ENCODE results near the gene AAMDC.
A peak's percentile ranks its signal among the peaks of the same experiment; 100 is the strongest.
"Not testable (repeated sequence)": the region's sequence is repeated elsewhere in the genome, so short reads cannot be mapped to it uniquely, and the experiment has no call there.

The AAMDC gene

DNA sequence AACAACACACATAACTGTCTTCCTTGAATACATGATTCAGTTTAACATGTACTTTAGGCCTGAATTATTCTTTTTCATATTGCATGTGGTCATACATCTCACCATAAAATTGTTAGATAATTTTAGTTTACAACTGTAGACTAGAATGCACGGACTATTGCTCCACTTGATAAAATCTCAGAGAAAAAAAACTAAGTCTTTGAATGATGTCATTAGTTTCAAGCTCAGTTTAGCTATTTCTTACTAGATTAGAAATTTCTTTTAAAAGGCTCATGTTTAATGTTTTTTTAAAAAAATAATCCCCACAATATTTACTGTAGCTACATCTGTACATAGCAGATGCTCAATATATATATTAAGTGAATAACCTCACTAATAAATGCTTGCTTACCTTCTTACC, 5.5 kb upstream of the AAMDC start:
- Histone ChIP-seq H3K9me3 (ENCODE audit: severe bottlenecking) (no peaks in the 10 kb centered on the region), H3K27ac (ENCODE audit: poor library complexity, severe bottlenecking) (no peak overlapping the region), H3K4me1 (ENCODE audit: insufficient read depth, poor library complexity, severe bottlenecking) (peaks cover 4% of the 10 kb centered on the region), H3K36me3 (ENCODE audit: low read depth) (peaks cover 26% of the 10 kb centered on the region), H3K27me3 (ENCODE audit: insufficient read depth, poor library complexity, severe bottlenecking) (no peaks in the 10 kb centered on the region), H3K4me3 (ENCODE audit: severe bottlenecking) (no peak overlapping the region)
- DNase-seq (ENCODE audit: low spot score): no peak
- no peak for ATAC-seq (ENCODE audit: low read depth)
- TF ChIP-seq, protein P1, sequence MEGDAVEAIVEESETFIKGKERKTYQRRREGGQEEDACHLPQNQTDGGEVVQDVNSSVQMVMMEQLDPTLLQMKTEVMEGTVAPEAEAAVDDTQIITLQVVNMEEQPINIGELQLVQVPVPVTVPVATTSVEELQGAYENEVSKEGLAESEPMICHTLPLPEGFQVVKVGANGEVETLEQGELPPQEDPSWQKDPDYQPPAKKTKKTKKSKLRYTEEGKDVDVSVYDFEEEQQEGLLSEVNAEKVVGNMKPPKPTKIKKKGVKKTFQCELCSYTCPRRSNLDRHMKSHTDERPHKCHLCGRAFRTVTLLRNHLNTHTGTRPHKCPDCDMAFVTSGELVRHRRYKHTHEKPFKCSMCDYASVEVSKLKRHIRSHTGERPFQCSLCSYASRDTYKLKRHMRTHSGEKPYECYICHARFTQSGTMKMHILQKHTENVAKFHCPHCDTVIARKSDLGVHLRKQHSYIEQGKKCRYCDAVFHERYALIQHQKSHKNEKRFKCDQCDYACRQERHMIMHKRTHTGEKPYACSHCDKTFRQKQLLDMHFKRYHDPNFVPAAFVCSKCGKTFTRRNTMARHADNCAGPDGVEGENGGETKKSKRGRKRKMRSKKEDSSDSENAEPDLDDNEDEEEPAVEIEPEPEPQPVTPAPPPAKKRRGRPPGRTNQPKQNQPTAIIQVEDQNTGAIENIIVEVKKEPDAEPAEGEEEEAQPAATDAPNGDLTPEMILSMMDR (IDR thresholded peaks at IDR 0.05; ENCODE audit: poor library complexity, severe bottlenecking): no peak

DNA sequence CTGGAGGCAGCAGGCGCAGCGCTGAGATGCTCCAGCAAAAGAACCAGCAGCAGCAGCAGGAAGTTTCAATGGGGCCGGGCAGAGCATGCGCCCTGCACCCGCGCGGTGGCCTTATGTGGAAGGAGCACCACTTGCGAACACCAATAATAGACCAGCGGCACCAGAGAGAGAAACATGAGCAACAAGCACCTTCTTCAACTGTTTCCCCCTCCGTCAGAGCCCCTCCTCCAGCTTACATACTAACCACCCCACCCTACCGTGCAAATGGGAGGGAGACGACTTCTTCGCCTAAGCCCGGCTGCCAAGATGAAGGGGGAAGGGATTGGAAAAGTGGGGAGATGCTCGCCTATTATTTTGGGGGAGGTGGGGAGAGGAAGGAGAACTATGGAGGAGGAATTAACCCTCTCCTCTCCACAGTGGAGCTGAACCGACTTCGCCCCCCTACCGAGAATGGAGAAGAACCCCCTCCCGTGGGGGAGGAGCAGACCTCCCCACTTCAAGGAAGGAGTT, 1.5 kb upstream of the AAMDC start:
- TF ChIP-seq, protein P1 (IDR thresholded peaks at IDR 0.05; ENCODE audit: poor library complexity, severe bottlenecking): no peak
- Histone ChIP-seq H3K27me3 (ENCODE audit: insufficient read depth, poor library complexity, severe bottlenecking) (no peaks in the 10 kb centered on the region), H3K27ac (ENCODE audit: poor library complexity, severe bottlenecking) (peak overlapping the region; percentile 84), H3K4me3 (ENCODE audit: severe bottlenecking) (peak overlapping the region; percentile 94), H3K36me3 (ENCODE audit: low read depth) (peaks cover 11% of the 10 kb centered on the region; the same call in 1 of the 2 replicates), H3K9me3 (ENCODE audit: severe bottlenecking) (no peaks in the 10 kb centered on the region), H3K4me1 (ENCODE audit: insufficient read depth, poor library complexity, severe bottlenecking) (peaks cover 4% of the 10 kb centered on the region)
- DNase-seq (ENCODE audit: low spot score): peak; percentile 79
- peak; percentile 67 for ATAC-seq (ENCODE audit: low read depth)

- Histone ChIP-seq H3K4me1 (ENCODE audit: insufficient read depth, poor library complexity, severe bottlenecking) (peaks cover 4% of the 10 kb centered on the region), H3K27me3 (ENCODE audit: insufficient read depth, poor library complexity, severe bottlenecking) (no peaks in the 10 kb centered on the region), H3K4me3 (ENCODE audit: severe bottlenecking) (peak overlapping the region; percentile 94), H3K36me3 (ENCODE audit: low read depth) (peaks cover 7% of the 10 kb centered on the region; the same call in 1 of the 2 replicates), H3K27ac (ENCODE audit: poor library complexity, severe bottlenecking) (peak overlapping the region; percentile 84), H3K9me3 (ENCODE audit: severe bottlenecking) (no peaks in the 10 kb centered on the region)
- TF ChIP-seq, protein P1 (IDR thresholded peaks at IDR 0.05; ENCODE audit: poor library complexity, severe bottlenecking): no peak
- DNase-seq (ENCODE audit: low spot score) (peak; percentile 71), ATAC-seq (ENCODE audit: low read depth) (peak; percentile 30)
These were observed 901 bp upstream of the AAMDC start for GRCh38 chr11:77819921-77820564.

GRCh38 chr11:77821349-77821851, 456 bp downstream of the AAMDC start:
- H3K4me1 ChIP-seq (ENCODE audit: insufficient read depth, poor library complexity, severe bottlenecking): peaks cover 4% of the 10 kb centered on the region
- peak overlapping the region; percentile 30 for H3K27ac ChIP-seq (ENCODE audit: poor library complexity, severe bottlenecking)
- DNase-seq (ENCODE audit: low spot score) (no peak), ATAC-seq (ENCODE audit: low read depth) (peak; percentile 15)
- no peaks in the 10 kb centered on the region for H3K9me3 ChIP-seq (ENCODE audit: severe bottlenecking)
- H3K36me3 ChIP-seq (ENCODE audit: low read depth): peaks cover 3% of the 10 kb centered on the region; the same call in 1 of the 2 replicates
- TF ChIP-seq, protein P1 (IDR thresholded peaks at IDR 0.05; ENCODE audit: poor library complexity, severe bottlenecking): no peak
- H3K4me3 ChIP-seq (ENCODE audit: severe bottlenecking): peak overlapping the region; percentile 94
- H3K27me3 ChIP-seq (ENCODE audit: insufficient read depth, poor library complexity, severe bottlenecking): no peaks in the 10 kb centered on the region

DNA sequence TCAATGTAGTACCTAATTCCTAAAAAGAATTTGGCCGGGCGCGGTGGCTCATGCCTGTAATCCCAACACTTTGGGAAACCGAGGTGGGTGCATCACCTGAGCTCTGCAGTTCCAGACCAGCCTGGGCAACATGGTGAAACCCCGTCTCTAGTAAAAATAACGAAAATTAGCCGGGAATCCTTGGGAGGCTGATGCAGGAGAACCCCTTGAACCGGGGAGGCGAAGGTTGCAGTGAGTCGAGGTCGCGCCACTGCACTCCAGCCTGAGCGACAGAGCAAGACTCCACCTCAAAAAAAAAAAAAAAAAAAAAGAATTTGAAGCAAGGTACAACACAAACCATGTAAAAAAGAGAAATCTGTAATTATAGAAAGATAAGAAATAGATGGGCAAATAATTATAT, 1.2 kb downstream of the AAMDC start:
- not testable (repeated sequence) for ATAC-seq (ENCODE audit: low read depth); H3K36me3 ChIP-seq (ENCODE audit: low read depth); H3K4me1 ChIP-seq (ENCODE audit: insufficient read depth, poor library complexity, severe bottlenecking); H3K27ac ChIP-seq (ENCODE audit: poor library complexity, severe bottlenecking); H3K9me3 ChIP-seq (ENCODE audit: severe bottlenecking); DNase-seq (ENCODE audit: low spot score); H3K27me3 ChIP-seq (ENCODE audit: insufficient read depth, poor library complexity, severe bottlenecking)
- peak overlapping the region; percentile 94 for H3K4me3 ChIP-seq (ENCODE audit: severe bottlenecking)

All from RWPE2 (cell line).